Panc1 (cell line): ENCODE results near the gene RNF125. TPM values are rescaled to one million over a fixed set of nuclear protein-coding genes. Genes with fewer than 3 reads are reported as not detected.

ENCODE experiments used
- ATAC-seq: fragments of 200-7000 bp; cut with Tn5 transposase; 2 replicates; pipeline ENCODE4 v1.9.1; 2020; ENCODE audit warnings: mild to moderate bottlenecking, moderate library complexity
- BruUV-seq: library from RNA; stranded (reverse); fragments of 400-500 nt; replicated peaks from 2 replicates; lab custom pipeline; 2021; lab: Mats Ljungman, UMichigan
- CTCF ChIA-PET: fragments of 300-600 bp; sonication (Branson Sonifier 250); formaldehyde crosslinking; loops from one replicate; lab custom pipeline; 2022; ENCODE audit warnings: antibody characterized with exemption; lab: Charles Lee
- POLR2A ChIA-PET: fragments of 300-600 bp; sonication (Branson Sonifier 250); formaldehyde crosslinking; loops from one replicate; lab custom pipeline; 2022; ENCODE audit warnings: antibody characterized with exemption; lab: Charles Lee
- DNase-seq: peaks from one replicate; pipeline ENCODE4 v3.0.0-alpha.2; 2010; ENCODE audit warnings: low read depth, low spot score
- H3K27ac ChIP-seq: 2 replicates; pipeline ENCODE4 v1.5.1; 2011; ENCODE audit warnings: mild to moderate bottlenecking, low read length, inconsistent platforms
- H3K27me3 ChIP-seq: fragments of 200-500 bp; sonication (Bioruptor generic); 2 replicates; pipeline ENCODE4 v1.6.0; 2014; ENCODE audit warnings: low read length, inconsistent platforms; ENCODE audit not compliant: control insufficient read depth, insufficient read depth
- H3K36me3 ChIP-seq: fragments of 200-500 bp; sonication (Bioruptor generic); 2 replicates; pipeline ENCODE4 v1.5.1; 2014; ENCODE audit warnings: inconsistent platforms, mild to moderate bottlenecking, low read length, moderate library complexity; ENCODE audit not compliant: control insufficient read depth, insufficient read depth
- H3K4me1 ChIP-seq: 2 replicates; pipeline ENCODE4 v1.5.1; 2011; ENCODE audit warnings: inconsistent platforms, mild to moderate bottlenecking, low read length, moderate library complexity; ENCODE audit not compliant: control insufficient read depth, insufficient read depth
- H3K4me3 ChIP-seq, 2 experiments: 2 replicates each; pipeline ENCODE4 v1.5.1; 2011 to 2012; ENCODE audit warnings: low read depth in 2 of 2, low read length in 2 of 2, mild to moderate bottlenecking in 2 of 2, inconsistent platforms in 1 of 2, moderate library complexity in 1 of 2
- H3K9me3 ChIP-seq: fragments of 200-500 bp; sonication (Bioruptor generic); 2 replicates; pipeline ENCODE4 v1.5.1; 2014; ENCODE audit warnings: low read depth, mild to moderate bottlenecking, inconsistent platforms, low read length, moderate library complexity; ENCODE audit not compliant: control insufficient read depth, insufficient read depth
- POLR2AphosphoS5 ChIP-seq: IDR thresholded peaks from 2 replicates; pipeline ENCODE4 v1.6.1; 2012; ENCODE audit warnings: mild to moderate bottlenecking, low read depth, low read length, moderate library complexity
- SIN3A ChIP-seq: IDR thresholded peaks from 2 replicates; pipeline ENCODE4 v1.6.1; 2012; ENCODE audit warnings: low read depth, mild to moderate bottlenecking, low read length, moderate library complexity, borderline replicate concordance; ENCODE audit not compliant: insufficient read depth
- TCF7L2 ChIP-seq: IDR thresholded peaks from 2 replicates; pipeline ENCODE4 v1.6.1; 2011; ENCODE audit warnings: mild to moderate bottlenecking, low read depth, low read length, inconsistent platforms
- in situ Hi-C: cut with HindIII; loops from 2 replicates; pipeline ENCODE4 v1.10.0; 2016; ENCODE audit warnings: low sequenced_read_pairs, low pct_unique_long_range_greater_than_20kb
- intact Hi-C: fragments of 100-400 bp; cut with micrococcal nuclease; formaldehyde crosslinking; loops from one replicate; pipeline ENCODE4 v1.10.0; 2022; ENCODE audit not compliant: unreplicated experiment
- total RNA-seq: library from RNA; stranded (reverse); gene quantifications from one replicate; pipeline ENCODE4 v1.2.1, GENCODE V29; 2021; ENCODE audit not compliant: unreplicated experiment
- TF ChIP-seq, protein P1 (sequence below), 2 experiments: IDR thresholded peaks; 2 replicates each; pipeline ENCODE4 v1.6.1; 2011 to 2012; ENCODE audit warnings: low read depth in 2 of 2, control low read depth in 1 of 2, low read length in 1 of 2, mild to moderate bottlenecking in 1 of 2, moderate library complexity in 1 of 2; ENCODE audit not compliant: insufficient read depth in 1 of 2
- TF ChIP-seq, protein P2 (sequence below): fragments of 450-650 bp; IDR thresholded peaks from 2 replicates; pipeline ENCODE4 v1.5.1; 2017; ENCODE audit warnings: mild to moderate bottlenecking

RNF125 gene
- total RNA-seq, 1 experiment from 2014 or later = 0.57 TPM

DNA sequence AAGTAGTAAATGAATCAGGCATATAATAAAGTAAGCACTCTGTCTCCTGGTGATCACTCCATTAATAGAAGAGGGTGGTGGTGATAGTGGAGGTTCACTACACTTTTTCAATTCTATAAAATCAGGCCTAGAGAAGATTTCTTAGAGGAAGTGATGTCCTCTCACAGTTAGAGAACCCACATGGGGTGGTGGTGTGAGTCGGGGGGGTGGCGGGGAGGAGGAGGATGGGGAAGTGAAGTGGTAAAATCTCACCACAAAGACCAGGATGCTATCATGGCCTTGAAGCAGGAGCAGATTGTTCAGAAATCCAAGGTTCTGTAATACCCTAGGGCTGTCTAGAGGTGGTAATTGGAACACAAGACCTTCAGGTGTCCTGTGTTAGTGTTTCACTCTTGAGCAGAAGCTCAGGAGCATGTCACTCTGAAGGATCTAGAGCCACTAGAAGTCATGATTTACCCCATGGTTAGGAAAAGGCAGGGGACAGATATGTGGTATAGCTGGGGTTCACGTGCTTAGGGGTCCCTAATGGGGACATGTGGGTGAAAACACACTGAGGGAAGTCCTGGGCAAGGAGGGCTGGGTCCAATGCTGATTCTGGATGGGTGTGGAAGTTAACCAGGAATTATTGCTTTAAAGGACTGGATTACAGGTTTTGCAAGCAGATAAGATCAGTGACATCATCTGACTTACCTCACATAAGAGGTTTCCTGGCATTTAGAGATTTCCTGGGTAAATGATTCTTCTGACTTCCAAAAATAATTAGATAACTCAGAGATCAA lies 31.0 kb downstream of the RNF125 start:
- no peak for DNase-seq
- Histone ChIP-seq H3K27me3 (no peaks in the 10 kb centered on the region), H3K36me3 (no peaks in the 10 kb centered on the region), H3K27ac (no peak overlapping the region), H3K4me3 (no peak overlapping the region), H3K9me3 (no peaks in the 10 kb centered on the region), H3K4me1 (no peaks in the 10 kb centered on the region)
- TF ChIP-seq TCF7L2 = no peak
- TF ChIP-seq, protein P1, sequence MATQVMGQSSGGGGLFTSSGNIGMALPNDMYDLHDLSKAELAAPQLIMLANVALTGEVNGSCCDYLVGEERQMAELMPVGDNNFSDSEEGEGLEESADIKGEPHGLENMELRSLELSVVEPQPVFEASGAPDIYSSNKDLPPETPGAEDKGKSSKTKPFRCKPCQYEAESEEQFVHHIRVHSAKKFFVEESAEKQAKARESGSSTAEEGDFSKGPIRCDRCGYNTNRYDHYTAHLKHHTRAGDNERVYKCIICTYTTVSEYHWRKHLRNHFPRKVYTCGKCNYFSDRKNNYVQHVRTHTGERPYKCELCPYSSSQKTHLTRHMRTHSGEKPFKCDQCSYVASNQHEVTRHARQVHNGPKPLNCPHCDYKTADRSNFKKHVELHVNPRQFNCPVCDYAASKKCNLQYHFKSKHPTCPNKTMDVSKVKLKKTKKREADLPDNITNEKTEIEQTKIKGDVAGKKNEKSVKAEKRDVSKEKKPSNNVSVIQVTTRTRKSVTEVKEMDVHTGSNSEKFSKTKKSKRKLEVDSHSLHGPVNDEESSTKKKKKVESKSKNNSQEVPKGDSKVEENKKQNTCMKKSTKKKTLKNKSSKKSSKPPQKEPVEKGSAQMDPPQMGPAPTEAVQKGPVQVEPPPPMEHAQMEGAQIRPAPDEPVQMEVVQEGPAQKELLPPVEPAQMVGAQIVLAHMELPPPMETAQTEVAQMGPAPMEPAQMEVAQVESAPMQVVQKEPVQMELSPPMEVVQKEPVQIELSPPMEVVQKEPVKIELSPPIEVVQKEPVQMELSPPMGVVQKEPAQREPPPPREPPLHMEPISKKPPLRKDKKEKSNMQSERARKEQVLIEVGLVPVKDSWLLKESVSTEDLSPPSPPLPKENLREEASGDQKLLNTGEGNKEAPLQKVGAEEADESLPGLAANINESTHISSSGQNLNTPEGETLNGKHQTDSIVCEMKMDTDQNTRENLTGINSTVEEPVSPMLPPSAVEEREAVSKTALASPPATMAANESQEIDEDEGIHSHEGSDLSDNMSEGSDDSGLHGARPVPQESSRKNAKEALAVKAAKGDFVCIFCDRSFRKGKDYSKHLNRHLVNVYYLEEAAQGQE (IDR thresholded peaks at IDR 0.05; ENCODE audit: insufficient read depth in 1 of 2, low read depth in 2 of 2, low read length in 1 of 2) = no peak
- BruUV-seq = no TSS peak
- ChIA-PET CTCF (no interaction called here), POLR2A (no interaction called here)
- ATAC-seq = no peak
- intact Hi-C loops = no loop called here
- in situ Hi-C loops = no loop called here

DNA sequence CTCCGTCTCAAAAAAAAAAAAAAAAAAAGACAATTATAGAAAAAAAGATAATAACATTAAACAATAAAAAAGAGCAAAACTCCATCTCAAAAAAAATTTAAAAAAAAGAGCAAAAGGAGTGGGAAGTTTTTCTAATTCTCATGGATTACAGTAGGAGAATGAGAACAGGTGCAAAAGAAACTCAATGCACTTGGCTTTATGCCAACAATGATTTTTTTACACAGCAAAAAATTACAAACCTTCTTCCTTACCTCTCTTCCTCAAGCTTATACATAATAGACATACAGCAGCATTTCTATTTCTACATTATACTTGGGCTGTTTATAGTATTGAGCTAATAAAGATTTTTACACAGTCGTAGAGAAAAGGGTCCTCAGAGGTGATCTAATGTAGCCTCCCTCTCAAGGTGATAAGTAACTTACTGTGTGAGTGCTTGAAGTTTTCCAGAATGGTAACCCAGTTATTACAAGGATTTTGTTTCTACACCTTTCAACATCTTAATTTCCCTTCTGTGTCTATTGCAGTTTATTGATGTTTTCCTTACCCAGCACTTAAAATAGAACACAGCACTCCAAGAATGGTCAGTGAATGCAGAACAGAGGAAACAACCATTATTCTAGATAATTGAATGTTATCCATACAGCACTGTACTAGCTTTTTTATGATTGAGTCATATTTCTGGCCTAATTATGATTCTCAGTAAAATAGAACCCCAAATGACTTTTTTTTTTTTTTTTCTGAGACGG lies 38.2 kb downstream of the RNF125 start:
- no peaks in the 10 kb centered on the region for H3K36me3 ChIP-seq
- CTCF ChIA-PET = no interaction called here
- DNase-seq (no peak), ATAC-seq (no peak)
- no peak for TF ChIP-seq SIN3A
- TF ChIP-seq, protein P2, sequence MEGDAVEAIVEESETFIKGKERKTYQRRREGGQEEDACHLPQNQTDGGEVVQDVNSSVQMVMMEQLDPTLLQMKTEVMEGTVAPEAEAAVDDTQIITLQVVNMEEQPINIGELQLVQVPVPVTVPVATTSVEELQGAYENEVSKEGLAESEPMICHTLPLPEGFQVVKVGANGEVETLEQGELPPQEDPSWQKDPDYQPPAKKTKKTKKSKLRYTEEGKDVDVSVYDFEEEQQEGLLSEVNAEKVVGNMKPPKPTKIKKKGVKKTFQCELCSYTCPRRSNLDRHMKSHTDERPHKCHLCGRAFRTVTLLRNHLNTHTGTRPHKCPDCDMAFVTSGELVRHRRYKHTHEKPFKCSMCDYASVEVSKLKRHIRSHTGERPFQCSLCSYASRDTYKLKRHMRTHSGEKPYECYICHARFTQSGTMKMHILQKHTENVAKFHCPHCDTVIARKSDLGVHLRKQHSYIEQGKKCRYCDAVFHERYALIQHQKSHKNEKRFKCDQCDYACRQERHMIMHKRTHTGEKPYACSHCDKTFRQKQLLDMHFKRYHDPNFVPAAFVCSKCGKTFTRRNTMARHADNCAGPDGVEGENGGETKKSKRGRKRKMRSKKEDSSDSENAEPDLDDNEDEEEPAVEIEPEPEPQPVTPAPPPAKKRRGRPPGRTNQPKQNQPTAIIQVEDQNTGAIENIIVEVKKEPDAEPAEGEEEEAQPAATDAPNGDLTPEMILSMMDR = no peak
- TF ChIP-seq, protein P1 (IDR thresholded peaks at IDR 0.05; ENCODE audit: insufficient read depth in 1 of 2, low read depth in 2 of 2, low read length in 1 of 2) = no peak
- no peak for TF ChIP-seq TCF7L2
- TF ChIP-seq POLR2AphosphoS5 = no peak
- no peaks in the 10 kb centered on the region for H3K27me3 ChIP-seq
- POLR2A ChIA-PET = no interaction called here
- H3K27ac ChIP-seq = no peak overlapping the region
- intact Hi-C loops (no loop called here), in situ Hi-C loops (no loop called here)
- H3K4me3 ChIP-seq = no peak overlapping the region
- H3K4me1 ChIP-seq = no peaks in the 10 kb centered on the region
- no TSS peak for BruUV-seq
- H3K9me3 ChIP-seq = no peaks in the 10 kb centered on the region
